ENCODE results near the gene ASIC4. TPM values are rescaled to one million over a fixed set of nuclear protein-coding genes. Genes with fewer than 3 reads are reported as not detected.

Gene ASIC4
- total and polyA plus RNA-seq, 2 of the 8 experiments (the other 6 are each of a cell fraction or from before 2014, with no cell fraction given) = 0.12 to 0.22 TPM

GRCh38 chr2:219565130-219566080, 51.1 kb downstream of the ASIC4 start:
- peak overlapping the region; percentile 100 for H2BK20ac ChIP-seq (ENCODE audit: low read length)
- peaks cover 6 to 64% (median 53%) of the 10 kb centered on the region in 4 experiments for H3K4me1 ChIP-seq (replicated peaks in 1 of 4; ENCODE audit: control insufficient read depth in 3 of 4, insufficient read depth in 4 of 4, low read length in 3 of 4)
- peak overlapping the region in 2 of 4 experiments; percentile 15 to 32; a peak in 3 of 8 replicates for H3K4me3 ChIP-seq (ENCODE audit: extremely low read depth in 1 of 4, insufficient read depth in 2 of 4, low read depth in 3 of 4, low read length in 4 of 4)
- peak overlapping the region; percentile 96 for H4K5ac ChIP-seq (ENCODE audit: insufficient read length, low read depth, low read length)
- H3K27ac ChIP-seq (ENCODE audit: low read depth, low read length) = peak overlapping the region; percentile 92
- peaks cover 0 to 2% (median 0%) of the 10 kb centered on the region in 4 experiments; a peak in 1 of 7 replicates for H3K27me3 ChIP-seq (replicated peaks in 1 of 4; ENCODE audit: control insufficient read depth in 3 of 4, extremely low read depth in 1 of 4, insufficient read depth in 3 of 4, low read length in 3 of 4)
- peak overlapping the region; percentile 37; the same call in 1 of the 2 replicates for H2BK15ac ChIP-seq (ENCODE audit: low read length)
- H3K14ac ChIP-seq (ENCODE audit: insufficient read length) = peak overlapping the region; percentile 84
- CTCF ChIA-PET (ENCODE audit: partially characterized antibody) = interaction anchor here (0.8 to 19.7 kb wide), 11 partner anchors 8 to 77 kb away, joined by 3 to 293 read pairs (median 3); partner anchors contain the start of genes CHPF, STK11IP and TMEM198
- FAIRE-seq (peak; percentile 88), DNase-seq (ENCODE audit: low read depth in 1 of 2, low spot score in 2 of 2) (peak in 1 of 2 experiments; percentile 79)
- peak overlapping the region; percentile 84 for H4K8ac ChIP-seq (ENCODE audit: extremely low read depth, insufficient read depth, low read length)
- H2BK5ac ChIP-seq (ENCODE audit: low read depth, low read length) = peak overlapping the region; percentile 100
- H3K79me2 ChIP-seq (ENCODE audit: control insufficient read depth in 1 of 2, insufficient read depth in 2 of 2, low read length in 2 of 2) = peaks cover 0 to 11% of the 10 kb centered on the region in 2 experiments; a peak in 2 of 4 replicates
- 40% methylated on average over 21 of the region's 21 CpGs; no CpG with 5 or more reads in 1 of the 2 experiments for WGBS, 2 experiments (ENCODE audit: extremely low coverage in 1 of 2, insufficient coverage in 1 of 2, insufficient read length in 1 of 2, insufficient replicate concordance in 2 of 2, low coverage in 1 of 2, low lambda C conversion rate in 2 of 2, missing lambda C conversion rate in 1 of 2)
- peaks cover 1% of the 10 kb centered on the region; the same call in 1 of the 2 replicates for H3K23me2 ChIP-seq (ENCODE audit: low read depth, low read length)
- peak overlapping the region; percentile 75 for H3K56ac ChIP-seq (replicated peaks; ENCODE audit: insufficient read length, low read depth, low read length)
- H2BK120ac ChIP-seq (replicated peaks; ENCODE audit: low read depth, low read length) = peak overlapping the region; percentile 100
- peak overlapping the region; percentile 100 for H2AK5ac ChIP-seq (ENCODE audit: low read depth, low read length)
- peak overlapping the region; percentile 87 for H3K23ac ChIP-seq (ENCODE audit: insufficient read length)
- peak overlapping the region; percentile 100 for H4K91ac ChIP-seq (replicated peaks; ENCODE audit: insufficient read length, low read length)
- H3K4me2 ChIP-seq (ENCODE audit: insufficient read depth in 1 of 2, low read depth in 2 of 2, low read length in 2 of 2) = peak overlapping the region; percentile 54 to 56
- H4K20me1 ChIP-seq (replicated peaks in 1 of 2; ENCODE audit: control insufficient read depth in 1 of 2, insufficient read depth in 2 of 2, low read length in 2 of 2) = no peaks in the 10 kb centered on the region
- POLR2A ChIA-PET (ENCODE audit: partially characterized antibody) = interaction anchor here (0.7 to 18.6 kb wide), 6 partner anchors 6 to 31 kb away, joined by 3 to 293 read pairs (median 66); partner anchors contain the start of genes INHA, OBSL1 and STK11IP
- peak overlapping the region; percentile 100 for H2BK12ac ChIP-seq (ENCODE audit: low read depth, low read length)
- H3K18ac ChIP-seq (ENCODE audit: extremely low read depth, low read length) = peak overlapping the region; percentile 99
- H3K9me3 ChIP-seq (ENCODE audit: insufficient read depth in 2 of 2, low read depth in 1 of 2, low read length in 1 of 2) = peaks cover 0 to 8% of the 10 kb centered on the region in 2 experiments; a peak in 1 of 4 replicates
- H2AFZ ChIP-seq (ENCODE audit: low read length) = no peak overlapping the region
- peaks cover 0 to 58% (median 11%) of the 10 kb centered on the region in 4 experiments; a peak in 6 of 8 replicates for H3K36me3 ChIP-seq (ENCODE audit: control insufficient read depth in 2 of 4, insufficient read depth in 4 of 4, low read length in 3 of 4)
- H3K4ac ChIP-seq (replicated peaks; ENCODE audit: insufficient read length, low read depth, low read length) = peak overlapping the region; percentile 100
- peak overlapping the region in 3 of 4 experiments; percentile 54 to 65 (median 58); a peak in 6 of 7 replicates for H3K9ac ChIP-seq (replicated peaks in 1 of 4; ENCODE audit: extremely low read depth in 1 of 4, low read depth in 3 of 4, low read length in 3 of 4)
- H3K79me1 ChIP-seq (ENCODE audit: low read depth, low read length) = 0 out of 2 replicates have a peak, but pooled peaks cover 2% of the 10 kb centered on the region
- TF ChIP-seq TAF7 (optimal IDR thresholded peaks at IDR 0.05; ENCODE audit: borderline replicate concordance, low read depth, low read length) (peak; percentile 50), ASH2L (IDR thresholded peaks at IDR 0.05; ENCODE audit: low read length) (peak; percentile 74), EP300 (IDR thresholded peaks at IDR 0.05; ENCODE audit: borderline replicate concordance in 1 of 2, low read depth in 2 of 2, low read length in 2 of 2) (peak in 1 of 2 experiments; percentile 93; a peak in 1 of 3 replicates), BRCA1 (IDR thresholded peaks at IDR 0.05; ENCODE audit: low read depth, low read length) (no peak), TEAD4 (IDR thresholded peaks at IDR 0.05; ENCODE audit: low read depth, low read length) (peak; percentile 97), TCF12 (IDR thresholded peaks at IDR 0.05; ENCODE audit: low read depth, low read length) (peak; percentile 85; the same call in 1 of the 2 replicates), SP1 (IDR thresholded peaks at IDR 0.05; ENCODE audit: low read depth, low read length) (peak; percentile 87), SRF (IDR thresholded peaks at IDR 0.05; ENCODE audit: low read depth, low read length) (no peak), SUZ12 (IDR thresholded peaks at IDR 0.05; ENCODE audit: low read length) (no peak), SAP30 (IDR thresholded peaks at IDR 0.05; ENCODE audit: insufficient read depth, insufficient replicate concordance, low read length) (no peak)
